Measurements from ENCODE around the gene ZFPL1.

Gene ZFPL1

GRCh38 chr11:65078151-65078550 lies 5.9 kb upstream of the ZFPL1 start:
- Histone ChIP-seq H3K4me2 (ENCODE audit: low read depth, low read length, poor library complexity, severe bottlenecking) (peak overlapping the region; percentile 16), H3K9me2 (replicated peaks; ENCODE audit: insufficient read depth, low read length) (no peaks in the 10 kb centered on the region), H3K9me3 (ENCODE audit: insufficient read depth, low read length) (no peaks in the 10 kb centered on the region), H3K27me3 (ENCODE audit: low read length) (no peaks in the 10 kb centered on the region), H3K27ac (ENCODE audit: low read depth, low read length) (peak overlapping the region; percentile 8; the same call in 1 of the 2 replicates), H3K9ac (ENCODE audit: low read length) (no peak overlapping the region), H4K20me1 (ENCODE audit: low read depth, low read length) (no peaks in the 10 kb centered on the region; the same call in 1 of the 2 replicates), H3K79me2 (ENCODE audit: insufficient read depth, low read length) (peaks cover 53% of the 10 kb centered on the region), H3K36me3 (ENCODE audit: low read length) (peaks cover 16% of the 10 kb centered on the region), H3F3A (ENCODE audit: insufficient read depth) (peaks cover 12% of the 10 kb centered on the region; the same call in 1 of the 2 replicates), H2AFZ (ENCODE audit: low read depth, low read length, severe bottlenecking) (no peak overlapping the region), H3K4me3 (ENCODE audit: insufficient read depth, low read length, poor library complexity, severe bottlenecking) (no peak overlapping the region)
- TF ChIP-seq EZH2phosphoT487 (conservative IDR thresholded peaks at IDR 0.05; ENCODE audit: low read length): no peak
- TF ChIP-seq, protein P1, sequence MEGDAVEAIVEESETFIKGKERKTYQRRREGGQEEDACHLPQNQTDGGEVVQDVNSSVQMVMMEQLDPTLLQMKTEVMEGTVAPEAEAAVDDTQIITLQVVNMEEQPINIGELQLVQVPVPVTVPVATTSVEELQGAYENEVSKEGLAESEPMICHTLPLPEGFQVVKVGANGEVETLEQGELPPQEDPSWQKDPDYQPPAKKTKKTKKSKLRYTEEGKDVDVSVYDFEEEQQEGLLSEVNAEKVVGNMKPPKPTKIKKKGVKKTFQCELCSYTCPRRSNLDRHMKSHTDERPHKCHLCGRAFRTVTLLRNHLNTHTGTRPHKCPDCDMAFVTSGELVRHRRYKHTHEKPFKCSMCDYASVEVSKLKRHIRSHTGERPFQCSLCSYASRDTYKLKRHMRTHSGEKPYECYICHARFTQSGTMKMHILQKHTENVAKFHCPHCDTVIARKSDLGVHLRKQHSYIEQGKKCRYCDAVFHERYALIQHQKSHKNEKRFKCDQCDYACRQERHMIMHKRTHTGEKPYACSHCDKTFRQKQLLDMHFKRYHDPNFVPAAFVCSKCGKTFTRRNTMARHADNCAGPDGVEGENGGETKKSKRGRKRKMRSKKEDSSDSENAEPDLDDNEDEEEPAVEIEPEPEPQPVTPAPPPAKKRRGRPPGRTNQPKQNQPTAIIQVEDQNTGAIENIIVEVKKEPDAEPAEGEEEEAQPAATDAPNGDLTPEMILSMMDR (IDR thresholded peaks at IDR 0.05; ENCODE audit: insufficient read depth, low read length, poor library complexity, severe bottlenecking): peak; percentile 54

DNA sequence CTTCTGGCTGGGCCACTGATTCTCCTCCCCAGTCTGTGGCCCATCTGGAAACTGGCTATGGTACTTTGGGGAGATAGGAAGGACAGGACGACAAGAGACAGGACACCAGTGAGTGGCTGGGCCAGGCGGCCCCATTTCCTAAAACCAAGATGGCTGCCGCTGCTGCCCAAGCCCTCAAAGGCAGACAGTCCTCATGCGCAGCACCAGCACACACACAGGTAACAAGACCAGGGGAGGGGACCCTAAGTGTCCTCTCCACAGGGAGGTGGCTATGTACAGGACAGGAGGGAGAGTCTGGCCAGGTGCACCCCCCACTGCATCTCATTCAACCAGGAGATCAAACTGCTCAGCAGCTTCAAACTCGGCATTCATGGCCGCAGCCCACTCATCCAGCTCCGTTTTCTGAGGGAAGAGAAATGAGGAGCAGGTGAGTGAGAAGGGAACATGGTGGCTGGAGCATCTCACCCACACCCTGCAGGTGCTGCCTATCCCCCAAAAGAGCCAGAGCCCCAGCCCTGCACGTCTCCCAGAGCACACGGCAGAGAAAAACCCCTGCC lies 5.2 kb upstream of the ZFPL1 start:
- Histone ChIP-seq H3K79me2 (ENCODE audit: insufficient read depth, low read length) (peaks cover 60% of the 10 kb centered on the region), H3K9me2 (replicated peaks; ENCODE audit: insufficient read depth, low read length) (no peaks in the 10 kb centered on the region), H3F3A (ENCODE audit: insufficient read depth) (peaks cover 12% of the 10 kb centered on the region; the same call in 1 of the 2 replicates), H3K36me3 (ENCODE audit: low read length) (peaks cover 16% of the 10 kb centered on the region), H3K9ac (ENCODE audit: low read length) (no peak overlapping the region), H2AFZ (ENCODE audit: low read depth, low read length, severe bottlenecking) (no peak overlapping the region), H3K4me3 (ENCODE audit: insufficient read depth, low read length, poor library complexity, severe bottlenecking) (no peak overlapping the region), H3K27me3 (ENCODE audit: low read length) (no peaks in the 10 kb centered on the region), H3K9me3 (ENCODE audit: insufficient read depth, low read length) (no peaks in the 10 kb centered on the region), H3K4me2 (ENCODE audit: low read depth, low read length, poor library complexity, severe bottlenecking) (peak overlapping the region; percentile 16), H3K27ac (ENCODE audit: low read depth, low read length) (0 out of 2 replicates have a peak overlapping the region, but pooled peaks have one; percentile 8), H4K20me1 (ENCODE audit: low read depth, low read length) (no peaks in the 10 kb centered on the region; the same call in 1 of the 2 replicates)
- TF ChIP-seq EZH2phosphoT487 (conservative IDR thresholded peaks at IDR 0.05; ENCODE audit: low read length): no peak
- TF ChIP-seq, protein P1 (IDR thresholded peaks at IDR 0.05; ENCODE audit: insufficient read depth, low read length, poor library complexity, severe bottlenecking): no peak

DNA sequence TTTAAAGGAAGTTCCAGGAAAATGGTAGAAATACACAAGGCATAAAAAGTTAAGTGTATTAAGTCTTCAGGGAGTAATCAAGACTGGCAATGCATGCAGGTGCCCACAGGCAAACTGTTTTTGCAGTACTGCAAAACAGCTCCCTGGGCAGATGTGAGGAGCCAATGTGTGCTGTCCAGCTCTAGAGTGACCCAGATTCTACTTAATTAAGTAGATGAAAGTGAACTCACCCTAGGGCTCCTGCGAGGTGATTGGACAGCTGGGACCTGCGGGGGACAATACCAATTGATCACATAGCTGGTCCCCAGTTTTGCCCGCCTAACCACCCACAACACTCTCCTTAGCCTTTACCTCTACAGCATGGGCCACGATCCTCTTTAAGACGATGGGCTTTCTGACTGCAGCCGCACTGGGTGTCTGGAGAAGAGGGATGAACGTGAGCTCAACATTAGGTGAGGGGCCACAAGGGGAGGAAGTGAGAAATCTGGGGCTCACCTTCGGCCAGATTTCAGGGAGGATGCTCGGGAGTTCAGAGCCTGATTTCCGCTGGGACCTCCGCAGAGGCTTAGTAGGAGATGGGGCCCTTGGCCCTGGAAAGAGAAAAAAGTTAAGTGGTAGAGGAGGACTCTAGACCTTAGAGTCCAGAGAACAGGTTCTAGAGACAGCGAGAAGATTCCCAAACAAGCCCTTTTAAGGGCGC lies 738 bp upstream of the ZFPL1 start:
- Histone ChIP-seq H4K20me1 (ENCODE audit: low read depth, low read length) (no peaks in the 10 kb centered on the region), H3K27ac (ENCODE audit: low read depth, low read length) (peak overlapping the region; percentile 80), H3F3A (ENCODE audit: insufficient read depth) (0 out of 2 replicates have a peak, but pooled peaks cover under 1% of the 10 kb centered on the region), H2AFZ (ENCODE audit: low read depth, low read length, severe bottlenecking) (peak overlapping the region; percentile 39), H3K36me3 (ENCODE audit: low read length) (peaks cover 12% of the 10 kb centered on the region), H3K9me2 (replicated peaks; ENCODE audit: insufficient read depth, low read length) (no peaks in the 10 kb centered on the region), H3K9ac (ENCODE audit: low read length) (peak overlapping the region; percentile 88), H3K4me3 (ENCODE audit: insufficient read depth, low read length, poor library complexity, severe bottlenecking) (peak overlapping the region; percentile 98), H3K79me2 (ENCODE audit: insufficient read depth, low read length) (peaks cover 63% of the 10 kb centered on the region), H3K4me2 (ENCODE audit: low read depth, low read length, poor library complexity, severe bottlenecking) (peak overlapping the region; percentile 83), H3K27me3 (ENCODE audit: low read length) (no peaks in the 10 kb centered on the region), H3K9me3 (ENCODE audit: insufficient read depth, low read length) (no peaks in the 10 kb centered on the region)
- TF ChIP-seq, protein P1 (IDR thresholded peaks at IDR 0.05; ENCODE audit: insufficient read depth, low read length, poor library complexity, severe bottlenecking): no peak
- TF ChIP-seq EZH2phosphoT487 (conservative IDR thresholded peaks at IDR 0.05; ENCODE audit: low read length): no peak
